Colon (tissue), 2 donors: ENCODE measurements around the gene SRR.
A peak's percentile ranks its signal among the peaks of the same experiment; 100 is the strongest.
"Not testable (repeated sequence)": the region's sequence is repeated elsewhere in the genome, so short reads cannot be mapped to it uniquely, and the experiment has no call there.

Experiments used
- FAIRE-seq: peaks from 2 replicates; lab custom pipeline; 2012; peaks lifted over from hg19 to GRCh38; lab: Jason Lieb, UNC
- donor health status: control.
- donor health status: control.

Gene SRR

GRCh38 chr17:2303204-2304188 lies at the start of gene SRR, which contains the start of gene SMG6:
TSS of gene SRR (plus strand) at chr17:2303950. CDS start at chr17:2315561, 11,611 bp downstream.
TSS of gene SMG6 (minus strand) at chr17:2303785. CDS start at chr17:2303720, 65 bp downstream.
- no peak for FAIRE-seq

GRCh38 chr17:2258830-2259229 lies 44.9 kb upstream of the SRR start:
- FAIRE-seq: not testable (repeated sequence)

GRCh38 chr17:2259769-2260536 lies 43.8 kb upstream of the SRR start:
- no peak for FAIRE-seq

GRCh38 chr17:2262135-2262587 lies 41.6 kb upstream of the SRR start:
- FAIRE-seq: no peak

- FAIRE-seq: no peak
Measured at GRCh38 chr17:2263183-2264066, 40.3 kb upstream of the SRR start.

GRCh38 chr17:2264067-2264860 lies 39.5 kb upstream of the SRR start:
- FAIRE-seq: no peak

GRCh38 chr17:2265166-2265565 lies 38.6 kb upstream of the SRR start:
- not testable (repeated sequence) for FAIRE-seq

GRCh38 chr17:2266045-2266864 lies 37.5 kb upstream of the SRR start:
- FAIRE-seq: no peak

GRCh38 chr17:2266865-2267228 lies 36.9 kb upstream of the SRR start:
- FAIRE-seq: no peak

- FAIRE-seq: no peak
Measured at GRCh38 chr17:2267354-2267753, 36.4 kb upstream of the SRR start.

GRCh38 chr17:2271985-2272702 lies 31.6 kb upstream of the SRR start:
- FAIRE-seq: no peak

- FAIRE-seq: no peak
Measured at GRCh38 chr17:2274414-2274813, 29.3 kb upstream of the SRR start.

GRCh38 chr17:2275722-2276121 lies 28.0 kb upstream of the SRR start:
- no peak for FAIRE-seq

- no peak for FAIRE-seq
Measured at GRCh38 chr17:2277429-2278170, 26.1 kb upstream of the SRR start.

- FAIRE-seq: no peak
Measured at GRCh38 chr17:2279707-2280106, 24.0 kb upstream of the SRR start.

GRCh38 chr17:2282297-2282873 lies 21.4 kb upstream of the SRR start:
- FAIRE-seq: peak; percentile 57

GRCh38 chr17:2283302-2283701 lies 20.4 kb upstream of the SRR start:
- no peak for FAIRE-seq

GRCh38 chr17:2289878-2290478 lies 13.8 kb upstream of the SRR start:
- FAIRE-seq: no peak
